GM19238 (cell line): ENCODE measurements around the gene TMEM132E.

ENCODE experiments used
- DNase-seq: peaks from one replicate; pipeline ENCODE4 v3.0.0; 2011; ENCODE audit warnings: low spot score; ENCODE audit not compliant: insufficient read length

Gene TMEM132E

DNA sequence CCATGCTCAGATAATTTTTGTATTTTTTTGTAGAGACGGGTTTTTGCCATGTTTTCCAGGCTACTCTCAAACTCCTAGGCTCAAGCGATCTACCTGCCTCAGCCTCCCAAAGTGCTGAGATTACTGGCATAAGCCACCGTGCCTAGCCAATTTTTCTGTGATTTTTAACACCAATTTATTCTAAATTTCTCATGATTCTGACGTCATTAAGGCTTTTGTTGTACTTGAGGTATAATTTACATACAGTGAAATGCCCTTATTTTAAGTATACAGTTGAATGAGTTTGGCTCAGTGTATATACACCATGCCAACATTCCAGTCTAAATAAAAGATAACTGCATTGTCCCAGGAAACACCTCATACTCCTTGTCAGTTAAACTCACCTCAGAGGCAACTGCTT is 77.4 kb downstream of the TMEM132E start:
- no peak for DNase-seq

- DNase-seq, result no peak
These were observed 79.6 kb downstream of the TMEM132E start for GRCh38 chr17:34658811-34659560.

DNA sequence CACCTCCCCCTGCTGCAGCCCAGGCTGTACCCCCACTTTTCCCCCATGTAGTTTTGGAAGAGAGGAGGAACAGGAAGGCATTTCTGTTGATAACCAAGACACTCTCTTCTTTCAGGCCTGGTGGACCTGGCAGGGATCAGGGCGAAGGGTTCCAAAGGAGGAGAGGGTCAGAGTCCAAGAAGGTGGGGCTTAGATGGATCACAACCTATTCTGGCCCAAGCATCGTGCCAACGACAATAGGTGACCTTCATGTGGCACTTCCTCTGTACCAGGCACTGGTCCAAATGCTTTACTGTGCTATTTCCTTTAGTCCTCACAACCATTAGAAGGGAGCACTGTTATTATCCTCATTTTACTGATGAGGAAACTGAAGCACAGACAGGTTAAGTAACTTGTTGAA is 84.3 kb downstream of the TMEM132E start:
- DNase-seq, result no peak

- DNase-seq, result no peak
These were observed 85.9 kb downstream of the TMEM132E start for GRCh38 chr17:34665150-34665806.

GRCh38 chr17:34665819-34666763 is 86.7 kb downstream of the TMEM132E start:
- no peak for DNase-seq

DNA sequence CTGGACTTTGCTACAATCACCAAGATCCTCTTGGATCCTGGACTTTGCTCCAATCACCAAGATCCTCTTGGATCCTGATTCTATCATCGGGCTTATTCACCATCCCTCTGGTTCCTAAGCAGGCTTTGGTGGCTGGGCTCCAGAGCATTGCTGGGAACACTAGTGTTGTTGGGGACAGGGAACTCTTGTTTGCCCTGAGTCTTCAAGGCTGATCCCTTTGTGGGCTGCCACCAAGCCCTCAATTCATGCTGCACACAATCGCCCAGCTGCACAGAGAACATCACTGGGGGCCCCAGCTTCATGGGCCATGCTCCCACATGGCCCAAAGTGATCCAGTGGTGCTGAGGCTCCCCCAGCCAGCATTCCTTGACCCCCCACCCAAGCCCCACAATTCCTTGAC is 88.3 kb downstream of the TMEM132E start:
- DNase-seq, result no peak

- no peak for DNase-seq
These were observed 88.8 kb downstream of the TMEM132E start for GRCh38 chr17:34668206-34668605.

DNA sequence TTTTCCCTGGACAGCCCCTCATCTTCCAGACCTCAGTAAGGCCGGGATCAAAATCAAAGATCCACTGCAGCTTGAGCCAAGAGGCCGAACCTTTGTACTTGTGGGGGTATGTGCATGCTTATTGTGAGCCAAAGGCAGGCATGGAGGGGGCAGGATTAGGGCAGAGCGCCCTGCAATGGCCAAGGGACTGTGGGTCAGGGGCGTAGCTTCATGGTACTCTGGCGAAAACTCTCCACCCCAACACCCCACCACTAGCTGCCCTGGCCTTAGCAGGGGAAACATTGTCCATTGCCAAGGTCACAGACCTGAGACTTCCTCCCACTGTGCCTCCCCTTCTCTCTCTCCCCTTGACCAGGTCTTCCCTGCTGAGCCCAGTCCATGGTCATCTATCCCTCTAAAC is 90.1 kb downstream of the TMEM132E start:
- DNase-seq, result no peak

GRCh38 chr17:34670618-34671017 is 91.2 kb downstream of the TMEM132E start:
- DNase-seq, result no peak

DNA sequence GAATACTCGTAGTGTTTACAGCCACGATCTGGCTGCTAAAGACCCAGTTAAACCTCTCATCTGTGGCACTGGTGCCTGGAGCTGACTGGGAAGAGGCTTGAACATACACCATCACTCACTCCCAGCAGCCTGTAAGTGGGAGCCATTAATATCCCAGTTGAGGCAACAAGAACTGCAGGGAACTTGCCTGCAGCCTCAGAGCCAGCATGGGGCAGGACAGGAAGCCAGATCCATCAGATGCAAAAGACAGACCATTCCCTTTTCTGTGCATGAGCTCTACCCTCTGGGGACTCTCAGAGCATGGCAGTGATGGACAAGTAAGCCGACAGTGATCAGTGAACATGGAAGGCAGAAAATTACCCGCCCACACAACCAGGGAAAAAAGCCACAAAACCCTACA is 91.8 kb downstream of the TMEM132E start:
- DNase-seq, result no peak

DNA sequence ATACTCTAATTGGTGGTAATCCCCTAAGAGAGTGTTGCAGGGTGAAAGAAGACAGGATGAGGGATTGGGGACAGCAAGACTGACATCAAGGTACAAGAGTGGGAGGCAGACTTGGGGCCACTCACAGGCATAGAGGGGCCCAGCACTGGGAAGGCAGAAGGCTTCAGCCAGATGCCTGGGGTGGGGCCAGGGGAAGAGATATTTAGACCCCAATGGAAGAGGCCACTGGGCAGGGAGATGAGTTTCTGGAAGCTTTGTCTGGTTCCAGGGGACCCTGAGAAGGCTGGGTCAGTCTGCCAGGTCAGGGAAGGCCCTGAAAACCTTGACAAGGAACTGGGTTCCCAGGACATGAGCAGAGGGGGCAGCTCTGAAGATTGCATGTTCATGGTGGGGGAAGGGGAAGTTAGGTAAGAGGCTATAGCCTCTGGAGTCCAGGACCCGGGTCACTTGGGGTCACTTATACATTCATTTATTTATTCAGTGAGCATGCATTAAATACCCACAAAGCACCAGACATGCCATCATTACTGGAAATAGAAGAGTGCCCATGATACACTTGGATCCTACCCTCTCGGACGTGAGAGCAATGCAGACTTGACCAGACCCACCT is 92.9 kb downstream of the TMEM132E start:
- no peak for DNase-seq

GRCh38 chr17:34673516-34673915 is 94.1 kb downstream of the TMEM132E start:
- no peak for DNase-seq

DNA sequence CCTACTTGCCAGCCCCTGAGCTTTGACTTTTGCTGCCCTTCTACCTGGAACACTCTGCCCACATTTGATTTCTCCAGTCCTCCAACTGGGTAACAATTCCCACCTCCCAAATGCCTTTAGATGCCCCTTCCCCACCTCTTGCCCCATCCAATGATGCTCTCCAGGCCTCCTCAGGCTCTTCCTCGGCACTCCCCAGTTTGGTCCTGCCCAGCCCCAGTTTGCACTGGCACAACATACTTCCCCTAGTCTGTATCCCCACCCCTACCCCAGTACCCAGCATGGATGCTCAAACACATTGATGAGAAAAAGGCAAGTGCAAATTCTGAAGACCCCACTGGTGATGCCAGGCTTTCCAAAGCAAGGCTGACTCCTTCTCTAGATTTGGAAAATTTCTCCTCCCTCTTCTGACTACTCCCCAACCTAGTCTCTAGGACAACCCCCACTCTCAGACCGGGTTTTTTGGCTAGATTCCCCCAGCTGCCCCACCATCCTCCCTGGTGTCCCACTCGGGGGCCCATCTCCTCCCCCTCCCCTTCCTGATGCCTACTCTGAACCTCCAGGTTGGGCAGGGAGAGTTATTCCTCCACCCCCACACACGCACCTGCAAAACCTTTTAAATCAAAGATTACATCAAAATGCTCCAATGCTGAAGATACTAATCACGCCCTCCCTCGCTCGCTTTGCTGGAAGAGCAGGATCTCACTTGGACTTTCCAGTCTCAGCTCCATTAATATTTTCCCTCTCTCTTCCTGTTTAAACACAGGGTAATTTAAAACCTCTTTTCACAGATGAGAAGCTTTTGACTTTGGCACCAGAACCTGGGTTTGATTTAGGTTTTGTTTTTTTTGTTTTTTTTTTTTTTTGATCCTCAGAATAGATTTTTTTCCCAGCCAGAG is 94.9 kb downstream of the TMEM132E start:
- DNase-seq, result no peak

GRCh38 chr17:34675143-34675542 is 95.8 kb downstream of the TMEM132E start:
- no peak for DNase-seq

DNA sequence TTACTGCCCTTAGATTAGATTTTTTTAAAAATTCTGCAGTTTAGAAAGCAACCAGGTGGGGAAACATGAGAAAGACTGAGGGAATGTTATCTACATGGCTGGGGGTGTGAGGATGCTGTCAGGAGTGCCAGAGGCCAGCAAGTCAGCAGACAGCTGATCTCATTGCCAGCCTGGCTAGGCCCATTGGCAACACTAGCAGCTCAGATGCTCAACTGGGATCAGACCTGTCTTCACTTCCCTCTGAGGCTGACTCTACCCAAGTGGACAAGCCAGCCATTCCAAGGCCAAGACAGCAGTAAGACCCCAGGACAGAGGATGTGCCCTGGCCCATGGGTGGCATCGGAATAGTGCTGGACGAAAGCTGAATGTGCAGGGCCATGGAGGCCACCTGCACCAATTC is 96.2 kb downstream of the TMEM132E start:
- DNase-seq, result no peak

DNA sequence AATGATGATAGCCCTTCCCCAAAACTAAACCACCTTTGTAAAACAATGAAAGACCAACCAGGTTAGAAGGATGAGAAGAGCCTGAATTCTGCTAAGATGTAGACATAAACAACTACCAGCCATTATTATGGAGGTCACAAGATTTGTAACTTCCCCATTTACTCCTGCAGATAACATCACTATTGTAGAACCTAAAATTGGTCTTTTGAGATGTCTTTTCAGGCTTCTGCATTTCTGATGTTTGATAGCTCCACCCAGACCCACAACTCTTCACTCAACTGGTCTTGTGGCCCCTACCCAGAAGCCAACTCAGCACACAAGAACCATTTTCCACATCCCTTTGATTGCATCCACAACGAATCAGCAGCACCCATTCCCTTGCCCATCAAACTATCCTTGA is 100.8 kb downstream of the TMEM132E start:
- no peak for DNase-seq

GRCh38 chr17:34682305-34682704 is 102.9 kb downstream of the TMEM132E start:
- DNase-seq, result no peak

DNA sequence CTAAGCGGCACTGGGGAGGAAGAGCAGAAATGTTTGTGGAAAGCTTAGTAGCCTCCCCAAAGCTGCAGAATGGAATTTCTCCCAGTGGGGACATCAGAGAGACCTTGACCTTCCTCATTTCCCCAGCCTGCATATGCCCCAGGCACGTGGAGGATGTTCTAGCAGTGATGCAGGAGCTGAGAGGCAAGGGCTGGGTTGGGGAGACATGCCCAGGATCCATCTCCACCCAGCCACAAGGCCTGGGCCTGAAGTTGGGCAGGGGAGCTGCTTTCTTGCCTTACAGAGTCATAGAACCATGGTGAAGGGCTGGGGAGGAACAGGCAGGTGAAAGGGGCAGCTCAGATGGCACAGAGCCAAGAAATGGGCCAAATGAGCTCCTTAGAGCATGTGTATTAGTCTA is 104.0 kb downstream of the TMEM132E start:
- DNase-seq, result no peak
